ENCODE measurements around the gene SPINT4.

DNA sequence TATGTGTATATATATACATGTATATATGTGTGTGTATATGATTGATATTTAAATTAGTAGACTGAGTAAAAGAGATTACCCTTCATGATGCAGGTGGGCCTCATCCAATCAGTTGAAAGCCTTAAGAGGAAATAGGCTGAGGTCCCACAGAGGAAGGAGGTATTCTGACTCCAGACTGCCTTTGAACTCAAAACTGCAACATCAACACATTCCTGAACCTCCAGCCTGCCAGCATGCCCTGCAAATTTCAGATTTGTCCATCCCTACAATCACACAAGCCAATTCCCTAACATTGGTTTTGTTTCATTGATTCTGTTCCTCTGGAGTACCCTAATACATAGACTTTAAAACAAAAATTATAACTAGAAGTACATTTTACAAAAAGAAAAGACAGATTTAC is 22.9 kb downstream of the SPINT4 start:
- TF ChIP-seq, protein P1, sequence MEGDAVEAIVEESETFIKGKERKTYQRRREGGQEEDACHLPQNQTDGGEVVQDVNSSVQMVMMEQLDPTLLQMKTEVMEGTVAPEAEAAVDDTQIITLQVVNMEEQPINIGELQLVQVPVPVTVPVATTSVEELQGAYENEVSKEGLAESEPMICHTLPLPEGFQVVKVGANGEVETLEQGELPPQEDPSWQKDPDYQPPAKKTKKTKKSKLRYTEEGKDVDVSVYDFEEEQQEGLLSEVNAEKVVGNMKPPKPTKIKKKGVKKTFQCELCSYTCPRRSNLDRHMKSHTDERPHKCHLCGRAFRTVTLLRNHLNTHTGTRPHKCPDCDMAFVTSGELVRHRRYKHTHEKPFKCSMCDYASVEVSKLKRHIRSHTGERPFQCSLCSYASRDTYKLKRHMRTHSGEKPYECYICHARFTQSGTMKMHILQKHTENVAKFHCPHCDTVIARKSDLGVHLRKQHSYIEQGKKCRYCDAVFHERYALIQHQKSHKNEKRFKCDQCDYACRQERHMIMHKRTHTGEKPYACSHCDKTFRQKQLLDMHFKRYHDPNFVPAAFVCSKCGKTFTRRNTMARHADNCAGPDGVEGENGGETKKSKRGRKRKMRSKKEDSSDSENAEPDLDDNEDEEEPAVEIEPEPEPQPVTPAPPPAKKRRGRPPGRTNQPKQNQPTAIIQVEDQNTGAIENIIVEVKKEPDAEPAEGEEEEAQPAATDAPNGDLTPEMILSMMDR (IDR thresholded peaks at IDR 0.05): no peak
- TF ChIP-seq POLR2AphosphoS5 (IDR thresholded peaks at IDR 0.05): no peak
- no peak for TF ChIP-seq POLR2A (IDR thresholded peaks at IDR 0.05)
- no peak for TF ChIP-seq EP300 (IDR thresholded peaks at IDR 0.05)
